Loucy (cell line): ENCODE measurements around the gene SDF2L1.

Experiments used
- EZH2phosphoT487 ChIP-seq: fragments of 200-600 bp; IDR thresholded peaks from 2 replicates; pipeline ENCODE4 v1.6.1; 2018; ENCODE audit warnings: antibody characterized with exemption, mild to moderate bottlenecking, moderate library complexity, borderline replicate concordance
- TF ChIP-seq, protein P1 (sequence below): fragments of 200-600 bp; sonication (generic); conservative IDR thresholded peaks from 2 replicates; pipeline ENCODE4 v1.5.1; 2014; ENCODE audit warnings: mild to moderate bottlenecking, antibody characterized with exemption, low read length

DNA sequence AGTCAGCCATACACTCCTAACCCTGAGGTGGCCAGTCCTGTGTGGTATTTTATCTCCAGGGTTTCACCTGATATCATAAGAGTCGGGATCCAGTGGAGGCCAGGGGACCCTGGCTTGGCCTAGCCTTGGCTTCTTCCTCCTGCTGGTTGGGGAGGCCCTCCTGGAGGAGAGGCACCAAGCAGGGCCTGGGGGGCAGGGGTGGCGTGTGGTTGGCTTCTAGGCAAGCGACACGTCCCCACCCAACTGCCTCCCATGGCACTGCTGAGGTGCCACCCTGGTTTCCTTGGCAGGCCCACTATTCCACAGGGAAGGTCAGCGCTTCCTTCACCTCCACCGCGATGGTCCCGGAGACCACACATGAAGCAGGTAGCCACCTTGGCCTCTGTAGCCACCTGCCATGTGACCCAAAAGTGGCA, 44.1 kb downstream of the SDF2L1 start:
- TF ChIP-seq, protein P1, sequence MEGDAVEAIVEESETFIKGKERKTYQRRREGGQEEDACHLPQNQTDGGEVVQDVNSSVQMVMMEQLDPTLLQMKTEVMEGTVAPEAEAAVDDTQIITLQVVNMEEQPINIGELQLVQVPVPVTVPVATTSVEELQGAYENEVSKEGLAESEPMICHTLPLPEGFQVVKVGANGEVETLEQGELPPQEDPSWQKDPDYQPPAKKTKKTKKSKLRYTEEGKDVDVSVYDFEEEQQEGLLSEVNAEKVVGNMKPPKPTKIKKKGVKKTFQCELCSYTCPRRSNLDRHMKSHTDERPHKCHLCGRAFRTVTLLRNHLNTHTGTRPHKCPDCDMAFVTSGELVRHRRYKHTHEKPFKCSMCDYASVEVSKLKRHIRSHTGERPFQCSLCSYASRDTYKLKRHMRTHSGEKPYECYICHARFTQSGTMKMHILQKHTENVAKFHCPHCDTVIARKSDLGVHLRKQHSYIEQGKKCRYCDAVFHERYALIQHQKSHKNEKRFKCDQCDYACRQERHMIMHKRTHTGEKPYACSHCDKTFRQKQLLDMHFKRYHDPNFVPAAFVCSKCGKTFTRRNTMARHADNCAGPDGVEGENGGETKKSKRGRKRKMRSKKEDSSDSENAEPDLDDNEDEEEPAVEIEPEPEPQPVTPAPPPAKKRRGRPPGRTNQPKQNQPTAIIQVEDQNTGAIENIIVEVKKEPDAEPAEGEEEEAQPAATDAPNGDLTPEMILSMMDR = no peak
- no peak for TF ChIP-seq EZH2phosphoT487
